ENCODE data around the gene TNP2.
"Not testable (repeated sequence)": the region's sequence is repeated elsewhere in the genome, so short reads cannot be mapped to it uniquely, and the experiment has no call there.

The TNP2 gene

DNA sequence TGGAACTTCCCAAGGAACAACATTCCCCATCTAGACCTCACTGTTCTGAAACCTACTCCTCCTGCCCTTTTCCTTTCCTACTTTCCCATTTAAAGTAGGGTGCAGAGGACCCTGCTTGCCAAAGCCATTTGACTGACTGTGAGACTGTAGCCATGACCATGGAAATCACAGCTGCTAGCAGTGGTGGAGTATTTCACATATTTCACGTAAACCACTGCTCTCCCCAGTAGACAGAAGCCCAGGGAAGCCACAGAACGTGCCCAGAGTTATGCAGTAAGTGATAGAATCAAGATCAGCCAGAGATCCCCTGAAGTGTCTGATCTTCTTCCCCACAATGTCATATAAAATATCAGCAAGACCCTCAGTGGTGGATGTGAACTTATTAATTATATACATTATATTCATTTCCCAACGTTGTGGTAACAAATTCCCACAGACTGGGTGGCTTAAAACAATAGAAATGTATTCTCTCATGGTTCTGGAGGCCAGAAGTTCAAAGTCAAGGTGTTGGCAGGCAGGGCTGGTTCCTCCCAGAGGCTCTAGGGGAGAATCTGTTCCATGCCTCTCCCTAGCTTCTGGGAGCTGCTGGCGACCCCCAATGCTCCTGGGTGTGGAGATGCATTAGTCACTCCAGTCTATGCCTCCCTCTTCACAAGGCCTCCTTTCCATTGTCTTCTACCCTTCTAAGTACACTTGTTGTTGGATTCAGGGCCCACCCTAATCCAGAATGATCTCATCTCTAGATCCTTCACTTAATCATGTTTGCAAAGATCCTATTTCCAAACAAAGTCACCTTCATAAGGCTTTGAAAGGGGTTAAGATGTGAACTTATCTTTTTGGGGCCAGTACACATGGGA is 32.7 kb upstream of the TNP2 start:
- no peak for DNase-seq (ENCODE audit: low read depth, low spot score)
- H3K4me3 ChIP-seq (ENCODE audit: low read length), result no peak overlapping the region

DNA sequence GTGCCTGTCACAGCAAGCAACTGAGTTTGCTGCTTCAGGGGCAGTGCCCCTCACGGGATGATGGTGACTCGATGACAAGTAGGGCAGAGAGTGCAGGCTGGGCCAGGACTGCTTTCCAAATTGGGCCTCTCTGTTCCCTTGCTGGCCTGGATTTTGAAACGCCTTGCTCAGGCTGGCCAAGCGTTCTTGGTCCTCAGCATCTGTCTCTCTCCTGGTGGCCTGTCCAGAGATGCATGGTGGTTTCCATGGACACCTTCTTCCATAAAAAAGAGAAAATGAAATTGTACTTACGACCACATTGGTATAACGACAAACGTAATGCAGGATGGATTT is 31.4 kb upstream of the TNP2 start:
- no peak for DNase-seq (ENCODE audit: low read depth, low spot score)
- no peak overlapping the region for H3K4me3 ChIP-seq (ENCODE audit: low read length)

- no peak overlapping the region for H3K4me3 ChIP-seq (ENCODE audit: low read length)
- no peak for DNase-seq (ENCODE audit: low read depth, low spot score)
Observed at GRCh38 chr16:11299865-11300559, 30.9 kb upstream of the TNP2 start.

DNA sequence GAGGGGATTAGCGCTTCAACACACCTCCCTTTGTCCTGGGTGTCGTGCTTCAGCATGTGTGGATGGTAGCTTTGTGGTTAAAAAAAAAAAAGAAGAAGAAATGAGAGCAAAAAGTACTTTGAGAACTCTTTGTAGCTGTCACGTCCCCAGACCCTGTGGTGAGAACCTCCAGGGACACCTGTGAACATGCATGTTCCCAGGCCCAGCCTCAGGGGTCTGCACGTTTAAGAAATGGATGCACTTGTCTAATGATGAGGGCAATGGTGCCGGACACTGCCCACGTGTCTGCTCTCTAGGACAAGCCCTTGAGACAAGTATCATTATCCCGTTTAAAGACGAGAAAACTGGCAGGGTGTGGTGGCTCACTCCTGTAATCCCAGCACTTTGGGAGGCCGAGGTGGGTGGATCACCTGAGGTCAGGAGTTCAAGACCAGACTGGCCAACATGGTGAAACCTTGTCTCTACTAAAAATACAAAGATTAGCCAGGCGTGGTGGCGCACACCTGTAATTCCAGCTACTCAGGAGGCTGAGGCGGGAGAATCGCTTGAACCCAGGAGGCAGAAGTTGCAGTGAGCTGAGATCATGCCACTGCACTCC is 29.9 kb upstream of the TNP2 start:
- not testable (repeated sequence) for H3K4me3 ChIP-seq (ENCODE audit: low read length)
- peak; percentile 88 for DNase-seq (ENCODE audit: low read depth, low spot score)

- H3K4me3 ChIP-seq (ENCODE audit: low read length), result no peak overlapping the region; the same call in 1 of the 2 replicates
- DNase-seq (ENCODE audit: low read depth, low spot score), result no peak
Observed at GRCh38 chr16:11298143-11298900, 29.2 kb upstream of the TNP2 start.

DNA sequence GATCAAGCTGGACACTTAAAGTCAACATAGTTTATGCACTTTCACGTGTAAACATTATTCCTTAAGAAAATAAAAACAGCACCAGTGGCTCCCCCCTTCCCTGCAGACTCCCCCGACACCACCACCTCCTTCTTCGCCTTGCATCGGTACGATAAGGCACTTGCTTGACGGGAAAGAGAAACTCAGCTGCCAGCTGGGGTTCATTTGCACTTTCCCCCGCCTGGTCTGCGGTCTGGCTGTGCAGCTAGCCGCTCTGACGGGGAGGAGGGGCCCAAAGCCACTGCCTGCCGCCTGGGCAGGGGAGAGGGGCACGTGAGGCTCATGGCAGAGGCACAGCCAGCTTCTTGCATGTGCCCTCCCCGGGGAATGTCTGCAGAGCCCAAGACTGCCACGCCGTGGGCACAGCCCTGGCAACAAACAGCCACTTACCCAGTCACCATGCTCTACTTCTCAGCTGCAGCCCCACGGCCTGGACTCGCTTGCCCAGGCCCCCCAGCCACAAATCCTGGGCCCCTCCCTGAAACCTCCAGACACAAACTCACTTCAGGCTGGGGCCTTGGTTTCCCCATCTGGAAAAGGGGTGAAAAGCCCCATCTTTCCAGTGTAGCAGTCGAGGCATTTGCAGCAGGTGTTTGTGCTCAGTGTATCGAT is 28.5 kb upstream of the TNP2 start:
- H3K4me3 ChIP-seq (ENCODE audit: low read length), result peak overlapping the region; percentile 29
- DNase-seq (ENCODE audit: low read depth, low spot score), result peak; percentile 93

GRCh38 chr16:11296706-11297491 is 27.8 kb upstream of the TNP2 start:
- H3K4me3 ChIP-seq (ENCODE audit: low read length), result peak overlapping the region; percentile 29
- no peak for DNase-seq (ENCODE audit: low read depth, low spot score)

GRCh38 chr16:11296351-11296705 is 27.2 kb upstream of the TNP2 start:
- DNase-seq (ENCODE audit: low read depth, low spot score), result no peak
- H3K4me3 ChIP-seq (ENCODE audit: low read length), result no peak overlapping the region

DNA sequence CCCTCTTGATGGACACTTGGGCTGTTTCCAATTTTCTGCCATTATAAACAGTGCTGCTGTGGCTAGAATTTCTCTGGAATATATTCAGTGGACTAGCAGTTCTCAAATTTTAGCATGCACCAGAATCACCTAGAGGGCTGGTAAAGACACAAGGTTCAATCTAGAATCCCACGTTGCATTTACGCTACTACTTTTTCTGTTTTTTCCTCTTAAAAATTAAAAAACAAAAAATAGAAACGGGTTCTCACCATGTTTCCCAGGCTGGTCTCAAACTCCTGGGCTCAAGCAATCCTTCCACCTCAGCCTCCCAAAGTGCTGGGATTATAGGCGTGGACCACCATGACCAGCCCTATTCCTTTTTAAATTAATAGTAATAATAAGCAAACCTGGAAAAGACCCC is 26.5 kb upstream of the TNP2 start:
- no peak overlapping the region for H3K4me3 ChIP-seq (ENCODE audit: low read length)
- no peak for DNase-seq (ENCODE audit: low read depth, low spot score)

GRCh38 chr16:11292076-11292748 is 23.1 kb upstream of the TNP2 start:
- no peak for DNase-seq (ENCODE audit: low read depth, low spot score)
- H3K4me3 ChIP-seq (ENCODE audit: low read length), result no peak overlapping the region

- H3K4me3 ChIP-seq (ENCODE audit: low read length), result no peak overlapping the region
- no peak for DNase-seq (ENCODE audit: low read depth, low spot score)
Observed at GRCh38 chr16:11291091-11291703, 22.1 kb upstream of the TNP2 start.

DNA sequence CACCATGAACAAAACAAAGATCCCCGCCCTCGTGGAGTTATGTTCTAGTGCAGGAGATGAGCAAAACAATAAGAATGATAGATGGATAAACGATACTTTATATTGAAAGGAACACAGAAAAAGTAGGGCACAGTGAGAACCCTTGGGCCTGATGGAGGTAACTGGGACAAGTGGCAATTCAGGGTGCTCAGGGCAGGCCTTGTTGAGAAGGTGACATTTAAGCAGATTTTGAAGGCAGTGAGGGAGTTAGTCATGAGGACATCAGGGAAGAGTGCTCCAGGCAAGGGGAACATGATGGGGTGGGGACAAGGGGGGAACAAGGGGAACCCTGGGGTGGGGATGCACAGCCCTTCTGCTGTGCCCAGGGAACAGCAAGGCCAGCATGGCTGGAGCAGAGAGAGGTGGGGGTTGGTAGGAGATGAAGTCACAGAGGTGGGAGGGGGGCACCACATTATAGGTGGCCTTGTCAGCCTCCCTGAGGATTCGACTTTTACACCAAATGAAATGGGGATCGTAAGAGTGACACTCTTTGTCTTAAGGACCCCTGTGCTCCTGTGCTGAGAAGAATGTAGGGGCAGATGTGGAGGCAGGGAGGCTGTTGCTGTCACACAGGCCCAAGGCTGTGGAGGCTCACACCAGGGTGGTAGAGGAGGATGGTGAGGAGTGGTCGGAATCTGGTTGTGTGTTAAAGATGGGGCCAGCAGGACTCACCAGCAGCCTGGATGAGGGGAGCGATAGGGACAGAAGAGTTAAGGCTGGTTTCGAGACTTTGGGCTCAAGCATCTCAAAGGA is 21.2 kb upstream of the TNP2 start:
- no peak for DNase-seq (ENCODE audit: low read depth, low spot score)
- no peak overlapping the region for H3K4me3 ChIP-seq (ENCODE audit: low read length)

GRCh38 chr16:11289696-11290095 is 20.6 kb upstream of the TNP2 start:
- not testable (repeated sequence) for H3K4me3 ChIP-seq (ENCODE audit: low read length); DNase-seq (ENCODE audit: low read depth, low spot score)

- DNase-seq (ENCODE audit: low read depth, low spot score), result no peak
- H3K4me3 ChIP-seq (ENCODE audit: low read length), result no peak overlapping the region
Observed at GRCh38 chr16:11289202-11289601, 20.1 kb upstream of the TNP2 start.

- H3K4me3 ChIP-seq (ENCODE audit: low read length), result no peak overlapping the region
- no peak for DNase-seq (ENCODE audit: low read depth, low spot score)
Observed at GRCh38 chr16:11285842-11286241, 16.7 kb upstream of the TNP2 start.

DNA sequence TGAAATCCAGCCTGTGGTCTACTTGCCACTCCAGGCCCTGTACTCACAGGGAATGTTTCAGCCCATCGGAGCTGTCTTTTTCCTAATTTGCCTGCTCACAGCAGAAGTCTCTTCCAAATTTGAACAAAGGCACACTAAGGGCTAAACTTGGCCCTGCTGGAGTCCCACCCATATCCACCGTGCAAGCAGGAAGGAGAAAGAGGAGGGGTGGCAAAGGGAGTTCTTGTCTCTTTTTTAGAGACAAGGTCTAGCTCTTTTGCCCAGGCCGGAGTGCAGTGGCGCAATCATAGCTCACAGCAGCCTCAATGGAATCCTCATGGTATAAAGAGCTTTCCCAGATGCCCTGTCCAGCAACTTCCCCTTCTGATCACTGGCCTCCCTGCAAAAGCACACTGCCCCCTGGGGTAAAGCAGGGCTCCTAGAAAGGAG is 14.7 kb upstream of the TNP2 start:
- DNase-seq (ENCODE audit: low read depth, low spot score), result no peak
- no peak overlapping the region for H3K4me3 ChIP-seq (ENCODE audit: low read length)

Data from Jurkat, Clone E6-1 (cell line).